HepG2 (cell line): ENCODE data around the gene SSC5D. TPM values are rescaled to one million over a fixed set of nuclear protein-coding genes. Genes with fewer than 3 reads are reported as not detected.

Source experiments
- CENPBD1 ChIP-seq: sonication (generic); formaldehyde crosslinking; IDR thresholded peaks from 2 replicates; pipeline ENCODE4 v1.8.0; 2022; ENCODE audit warnings: missing genetic modification reagents, low read depth, mild to moderate bottlenecking, borderline replicate concordance
- EEA1 ChIP-seq: sonication (generic); formaldehyde crosslinking; IDR thresholded peaks from 2 replicates; pipeline ENCODE4 v1.5.1; 2020; ENCODE audit warnings: mild to moderate bottlenecking, missing genetic modification reagents, borderline replicate concordance
- GRHL1 ChIP-seq: sonication (generic); formaldehyde crosslinking; conservative IDR thresholded peaks from 2 replicates; pipeline ENCODE4 v1.8.0; 2022; ENCODE audit warnings: missing genetic modification reagents
- PBX3 ChIP-seq: sonication (generic); formaldehyde crosslinking; IDR thresholded peaks from 2 replicates; pipeline ENCODE4 v1.8.1; 2023; ENCODE audit warnings: missing genetic modification reagents, inconsistent platforms, borderline replicate concordance
- PHF8 ChIP-seq: sonication (generic); formaldehyde crosslinking; IDR thresholded peaks from 2 replicates; pipeline ENCODE4 v1.5.0; 2020; ENCODE audit warnings: missing genetic modification reagents
- POGZ ChIP-seq: sonication (generic); formaldehyde crosslinking; IDR thresholded peaks from 2 replicates; pipeline ENCODE4 v1.4.0; 2020; ENCODE audit warnings: mild to moderate bottlenecking, missing genetic modification reagents
- PRDM10 ChIP-seq: sonication (generic); formaldehyde crosslinking; IDR thresholded peaks from 2 replicates; pipeline ENCODE4 v1.4.0; 2020; ENCODE audit warnings: low read depth, missing genetic modification reagents
- PRDM15 ChIP-seq: sonication (generic); formaldehyde crosslinking; IDR thresholded peaks from 2 replicates; pipeline ENCODE4 v1.4.0; 2020; ENCODE audit warnings: missing genetic modification reagents
- RFX3 ChIP-seq: IDR thresholded peaks from 2 replicates; pipeline ENCODE4 v1.6.1; 2016; ENCODE audit warnings: missing biosample characterization, missing genetic modification reagents
- SMC3 ChIP-seq: IDR thresholded peaks from 2 replicates; pipeline ENCODE4 v1.6.1; 2011; ENCODE audit warnings: low read length, improper control_type of control experiment
- SMYD3 ChIP-seq: sonication (generic); formaldehyde crosslinking; IDR thresholded peaks from 2 replicates; pipeline ENCODE4 v1.8.1; 2023; ENCODE audit warnings: mild to moderate bottlenecking, missing genetic modification reagents
- ZFY ChIP-seq: sonication (generic); formaldehyde crosslinking; IDR thresholded peaks from 2 replicates; pipeline ENCODE4 v1.4.0; 2020; ENCODE audit warnings: missing genetic modification reagents
- ZNF34 ChIP-seq: sonication (generic); formaldehyde crosslinking; IDR thresholded peaks from 2 replicates; pipeline ENCODE4 v1.4.0; 2020; ENCODE audit warnings: mild to moderate bottlenecking, missing genetic modification reagents, borderline replicate concordance
- ZNF510 ChIP-seq: sonication (generic); formaldehyde crosslinking; IDR thresholded peaks from 2 replicates; pipeline ENCODE4 v1.4.0; 2020; ENCODE audit warnings: low read depth, mild to moderate bottlenecking, missing genetic modification reagents
- ZNF597 ChIP-seq: sonication (generic); formaldehyde crosslinking; IDR thresholded peaks from 2 replicates; pipeline ENCODE4 v1.5.0; 2020; ENCODE audit warnings: missing genetic modification reagents
- ZNF766 ChIP-seq: sonication (generic); formaldehyde crosslinking; IDR thresholded peaks from 2 replicates; pipeline ENCODE4 v1.5.0; 2020; ENCODE audit warnings: missing genetic modification reagents, borderline replicate concordance
- polyA plus RNA-seq, 8 experiments: library from polyadenylated mRNA; depleted of rRNA in 3 of 8; stranded (reverse) in 7 of 8; unstranded in 1 of 8; fragments of >200 nt; fragmentation: Illumina TruSeq in 4 of 8; extraction: Trizol in 4 of 8; gene quantifications; 2 replicates each; pipeline versions ENCODE4 v1.2.1 to v1.2.3, GENCODE V29; 2011 to 2016; ENCODE audit warnings: low read depth in 4 of 8, missing spikeins in 1 of 8, mixed read lengths in 1 of 8; ENCODE audit not compliant: insufficient read depth in 1 of 8
- total RNA-seq, 5 experiments: library from RNA; depleted of rRNA; stranded (reverse); fragments of >200 nt; fragmentation: Illumina TruSeq; extraction: Trizol; gene quantifications; 2 replicates each; pipeline ENCODE4 v1.2.3, GENCODE V29; 2016; ENCODE audit warnings: low read depth in 1 of 5

SSC5D gene
- total and polyA plus RNA-seq, 2 of the 13 experiments (the other 11 are each of a cell fraction or from before 2014, with no cell fraction given), result not detected

- TF ChIP-seq SMYD3 (CRISPR knock-in tag) (0 out of 2 replicates have a peak, but pooled peaks have one; percentile 46), ZNF510 (CRISPR knock-in tag) (no peak), PRDM10 (no peak), RFX3 (no peak), SMC3 (no peak; the same call in 1 of the 2 replicates), CENPBD1 (CRISPR knock-in tag) (no peak), PBX3 (CRISPR knock-in tag) (no peak), GRHL1 (CRISPR knock-in tag) (no peak), ZFY (peak; percentile 64), ZNF34 (CRISPR knock-in tag) (no peak), POGZ (no peak), EEA1 (CRISPR knock-in tag) (no peak), PRDM15 (CRISPR knock-in tag) (no peak; the same call in 1 of the 2 replicates), PHF8 (0 out of 2 replicates have a peak, but pooled peaks have one; percentile 29), ZNF766 (no peak), ZNF597 (CRISPR knock-in tag) (no peak)
Measured at GRCh38 chr19:55467236-55468053, 20.8 kb upstream of the SSC5D start (continued).
